Measurements from ENCODE around the gene RAB27A.

The RAB27A gene

DNA sequence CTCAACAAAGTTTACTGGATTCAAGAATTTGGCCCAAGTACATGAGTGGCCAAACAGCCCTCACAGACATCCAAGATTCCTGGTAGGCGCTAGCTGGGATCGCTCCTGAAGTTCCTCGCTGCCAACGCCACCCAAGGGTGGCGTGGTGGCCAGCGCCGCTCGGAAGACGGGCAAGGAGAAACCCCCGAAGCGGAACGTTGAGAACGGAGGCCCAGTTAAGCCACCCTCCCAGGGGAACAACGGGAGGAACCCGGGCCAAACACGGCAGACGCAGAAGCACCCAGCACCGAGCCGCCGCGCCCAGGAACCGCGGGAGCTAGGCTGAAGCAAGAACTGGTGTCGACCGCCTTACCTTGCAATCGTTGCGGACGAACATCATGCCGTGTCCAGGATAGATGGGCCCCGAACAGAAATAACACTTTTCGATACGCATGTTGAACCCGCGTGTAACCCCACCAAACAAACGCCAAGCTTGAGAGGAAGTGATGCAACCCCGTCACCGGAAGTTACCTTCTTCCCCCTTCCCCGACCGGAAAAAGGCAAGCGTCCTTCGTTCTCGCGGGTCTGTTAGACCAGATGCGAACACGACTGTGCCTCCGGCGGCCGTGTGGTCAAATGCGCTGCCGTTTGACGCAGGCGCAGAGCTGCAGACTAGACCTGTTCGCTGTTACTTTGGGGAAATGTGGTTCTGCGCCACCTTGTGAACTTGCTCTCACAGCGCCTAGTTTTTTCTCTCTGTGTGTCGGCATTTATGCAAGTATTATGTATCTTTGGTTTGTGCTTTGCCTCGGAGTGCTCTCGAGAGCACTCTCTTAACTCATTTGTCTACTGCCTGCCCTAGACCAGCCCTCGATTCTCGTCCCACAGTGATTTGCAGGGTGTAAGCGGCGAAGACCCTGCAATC lies 92.9 kb downstream of the RAB27A start, which contains the start of gene RSL24D1 (continued):
- TF ChIP-seq, protein P1, sequence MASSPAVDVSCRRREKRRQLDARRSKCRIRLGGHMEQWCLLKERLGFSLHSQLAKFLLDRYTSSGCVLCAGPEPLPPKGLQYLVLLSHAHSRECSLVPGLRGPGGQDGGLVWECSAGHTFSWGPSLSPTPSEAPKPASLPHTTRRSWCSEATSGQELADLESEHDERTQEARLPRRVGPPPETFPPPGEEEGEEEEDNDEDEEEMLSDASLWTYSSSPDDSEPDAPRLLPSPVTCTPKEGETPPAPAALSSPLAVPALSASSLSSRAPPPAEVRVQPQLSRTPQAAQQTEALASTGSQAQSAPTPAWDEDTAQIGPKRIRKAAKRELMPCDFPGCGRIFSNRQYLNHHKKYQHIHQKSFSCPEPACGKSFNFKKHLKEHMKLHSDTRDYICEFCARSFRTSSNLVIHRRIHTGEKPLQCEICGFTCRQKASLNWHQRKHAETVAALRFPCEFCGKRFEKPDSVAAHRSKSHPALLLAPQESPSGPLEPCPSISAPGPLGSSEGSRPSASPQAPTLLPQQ (tag by site-specific recombination; IDR thresholded peaks at IDR 0.05), result peak; percentile 73; the same call in 1 of the 2 replicates
- TF ChIP-seq, protein P2, sequence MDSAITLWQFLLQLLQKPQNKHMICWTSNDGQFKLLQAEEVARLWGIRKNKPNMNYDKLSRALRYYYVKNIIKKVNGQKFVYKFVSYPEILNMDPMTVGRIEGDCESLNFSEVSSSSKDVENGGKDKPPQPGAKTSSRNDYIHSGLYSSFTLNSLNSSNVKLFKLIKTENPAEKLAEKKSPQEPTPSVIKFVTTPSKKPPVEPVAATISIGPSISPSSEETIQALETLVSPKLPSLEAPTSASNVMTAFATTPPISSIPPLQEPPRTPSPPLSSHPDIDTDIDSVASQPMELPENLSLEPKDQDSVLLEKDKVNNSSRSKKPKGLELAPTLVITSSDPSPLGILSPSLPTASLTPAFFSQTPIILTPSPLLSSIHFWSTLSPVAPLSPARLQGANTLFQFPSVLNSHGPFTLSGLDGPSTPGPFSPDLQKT (IDR thresholded peaks at IDR 0.05; ENCODE audit: borderline replicate concordance, low read depth, low read length), result no peak
- TF ChIP-seq ZNF221 (tag by site-specific recombination; IDR thresholded peaks at IDR 0.05; ENCODE audit: borderline replicate concordance) (no peak), YY2 (tag by site-specific recombination; IDR thresholded peaks at IDR 0.05) (no peak), EGR2 (tag by site-specific recombination; IDR thresholded peaks at IDR 0.05; ENCODE audit: low read depth) (no peak), FEZF1 (tag by site-specific recombination; IDR thresholded peaks at IDR 0.05) (peak; percentile 95), MYNN (tag by site-specific recombination; IDR thresholded peaks at IDR 0.05; ENCODE audit: borderline replicate concordance) (no peak), ZNF2 (tag by site-specific recombination; IDR thresholded peaks at IDR 0.05) (peak; percentile 9; the same call in 1 of the 2 replicates), ZNF600 (tag by site-specific recombination; IDR thresholded peaks at IDR 0.05) (peak; percentile 62), KLF8 (tag by site-specific recombination; IDR thresholded peaks at IDR 0.05) (0 out of 2 replicates have a peak, but pooled peaks have one; percentile 1), RBAK (tag by site-specific recombination; IDR thresholded peaks at IDR 0.05) (no peak), OVOL3 (tag by site-specific recombination; IDR thresholded peaks at IDR 0.05) (no peak), ZNF660 (tag by site-specific recombination; IDR thresholded peaks at IDR 0.05) (peak; percentile 41; the same call in 1 of the 2 replicates), ZNF223 (tag by site-specific recombination; IDR thresholded peaks at IDR 0.05) (no peak), ZNF701 (tag by site-specific recombination; IDR thresholded peaks at IDR 0.05) (no peak), ZNF776 (tag by site-specific recombination; IDR thresholded peaks at IDR 0.05; ENCODE audit: borderline replicate concordance) (no peak), ZNF843 (tag by site-specific recombination; IDR thresholded peaks at IDR 0.05) (no peak), ZNF621 (tag by site-specific recombination; IDR thresholded peaks at IDR 0.05) (no peak), ZNF19 (tag by site-specific recombination; IDR thresholded peaks at IDR 0.05; ENCODE audit: low read depth) (no peak), ZNF501 (tag by site-specific recombination; IDR thresholded peaks at IDR 0.05) (no peak), GFI1B (tag by site-specific recombination; IDR thresholded peaks at IDR 0.05) (0 out of 2 replicates have a peak, but pooled peaks have one; percentile 33), ZXDB (tag by site-specific recombination; IDR thresholded peaks at IDR 0.05) (peak; percentile 47), ZFHX2 (tag by site-specific recombination; conservative IDR thresholded peaks at IDR 0.05) (no peak), ZNF175 (tag by site-specific recombination; IDR thresholded peaks at IDR 0.05) (no peak), ZNF777 (tag by site-specific recombination; IDR thresholded peaks at IDR 0.05; ENCODE audit: borderline replicate concordance) (no peak)
- TF ChIP-seq, protein P3, sequence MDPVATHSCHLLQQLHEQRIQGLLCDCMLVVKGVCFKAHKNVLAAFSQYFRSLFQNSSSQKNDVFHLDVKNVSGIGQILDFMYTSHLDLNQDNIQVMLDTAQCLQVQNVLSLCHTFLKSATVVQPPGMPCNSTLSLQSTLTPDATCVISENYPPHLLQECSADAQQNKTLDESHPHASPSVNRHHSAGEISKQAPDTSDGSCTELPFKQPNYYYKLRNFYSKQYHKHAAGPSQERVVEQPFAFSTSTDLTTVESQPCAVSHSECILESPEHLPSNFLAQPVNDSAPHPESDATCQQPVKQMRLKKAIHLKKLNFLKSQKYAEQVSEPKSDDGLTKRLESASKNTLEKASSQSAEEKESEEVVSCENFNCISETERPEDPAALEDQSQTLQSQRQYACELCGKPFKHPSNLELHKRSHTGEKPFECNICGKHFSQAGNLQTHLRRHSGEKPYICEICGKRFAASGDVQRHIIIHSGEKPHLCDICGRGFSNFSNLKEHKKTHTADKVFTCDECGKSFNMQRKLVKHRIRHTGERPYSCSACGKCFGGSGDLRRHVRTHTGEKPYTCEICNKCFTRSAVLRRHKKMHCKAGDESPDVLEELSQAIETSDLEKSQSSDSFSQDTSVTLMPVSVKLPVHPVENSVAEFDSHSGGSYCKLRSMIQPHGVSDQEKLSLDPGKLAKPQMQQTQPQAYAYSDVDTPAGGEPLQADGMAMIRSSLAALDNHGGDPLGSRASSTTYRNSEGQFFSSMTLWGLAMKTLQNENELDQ (tag by site-specific recombination; IDR thresholded peaks at IDR 0.05; ENCODE audit: low read depth), result no peak
- TF ChIP-seq, protein P4, sequence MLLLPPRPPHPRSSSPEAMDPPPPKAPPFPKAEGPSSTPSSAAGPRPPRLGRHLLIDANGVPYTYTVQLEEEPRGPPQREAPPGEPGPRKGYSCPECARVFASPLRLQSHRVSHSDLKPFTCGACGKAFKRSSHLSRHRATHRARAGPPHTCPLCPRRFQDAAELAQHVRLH (tag by site-specific recombination; IDR thresholded peaks at IDR 0.05), result peak; percentile 100
- TF ChIP-seq, protein P5, sequence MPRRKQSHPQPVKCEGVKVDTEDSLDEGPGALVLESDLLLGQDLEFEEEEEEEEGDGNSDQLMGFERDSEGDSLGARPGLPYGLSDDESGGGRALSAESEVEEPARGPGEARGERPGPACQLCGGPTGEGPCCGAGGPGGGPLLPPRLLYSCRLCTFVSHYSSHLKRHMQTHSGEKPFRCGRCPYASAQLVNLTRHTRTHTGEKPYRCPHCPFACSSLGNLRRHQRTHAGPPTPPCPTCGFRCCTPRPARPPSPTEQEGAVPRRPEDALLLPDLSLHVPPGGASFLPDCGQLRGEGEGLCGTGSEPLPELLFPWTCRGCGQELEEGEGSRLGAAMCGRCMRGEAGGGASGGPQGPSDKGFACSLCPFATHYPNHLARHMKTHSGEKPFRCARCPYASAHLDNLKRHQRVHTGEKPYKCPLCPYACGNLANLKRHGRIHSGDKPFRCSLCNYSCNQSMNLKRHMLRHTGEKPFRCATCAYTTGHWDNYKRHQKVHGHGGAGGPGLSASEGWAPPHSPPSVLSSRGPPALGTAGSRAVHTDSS (tag by site-specific recombination; IDR thresholded peaks at IDR 0.05), result no peak
- TF ChIP-seq, protein P6, sequence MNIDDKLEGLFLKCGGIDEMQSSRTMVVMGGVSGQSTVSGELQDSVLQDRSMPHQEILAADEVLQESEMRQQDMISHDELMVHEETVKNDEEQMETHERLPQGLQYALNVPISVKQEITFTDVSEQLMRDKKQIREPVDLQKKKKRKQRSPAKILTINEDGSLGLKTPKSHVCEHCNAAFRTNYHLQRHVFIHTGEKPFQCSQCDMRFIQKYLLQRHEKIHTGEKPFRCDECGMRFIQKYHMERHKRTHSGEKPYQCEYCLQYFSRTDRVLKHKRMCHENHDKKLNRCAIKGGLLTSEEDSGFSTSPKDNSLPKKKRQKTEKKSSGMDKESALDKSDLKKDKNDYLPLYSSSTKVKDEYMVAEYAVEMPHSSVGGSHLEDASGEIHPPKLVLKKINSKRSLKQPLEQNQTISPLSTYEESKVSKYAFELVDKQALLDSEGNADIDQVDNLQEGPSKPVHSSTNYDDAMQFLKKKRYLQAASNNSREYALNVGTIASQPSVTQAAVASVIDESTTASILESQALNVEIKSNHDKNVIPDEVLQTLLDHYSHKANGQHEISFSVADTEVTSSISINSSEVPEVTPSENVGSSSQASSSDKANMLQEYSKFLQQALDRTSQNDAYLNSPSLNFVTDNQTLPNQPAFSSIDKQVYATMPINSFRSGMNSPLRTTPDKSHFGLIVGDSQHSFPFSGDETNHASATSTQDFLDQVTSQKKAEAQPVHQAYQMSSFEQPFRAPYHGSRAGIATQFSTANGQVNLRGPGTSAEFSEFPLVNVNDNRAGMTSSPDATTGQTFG (tag by site-specific recombination; IDR thresholded peaks at IDR 0.05; ENCODE audit: borderline replicate concordance), result no peak
- TF ChIP-seq, protein P7, sequence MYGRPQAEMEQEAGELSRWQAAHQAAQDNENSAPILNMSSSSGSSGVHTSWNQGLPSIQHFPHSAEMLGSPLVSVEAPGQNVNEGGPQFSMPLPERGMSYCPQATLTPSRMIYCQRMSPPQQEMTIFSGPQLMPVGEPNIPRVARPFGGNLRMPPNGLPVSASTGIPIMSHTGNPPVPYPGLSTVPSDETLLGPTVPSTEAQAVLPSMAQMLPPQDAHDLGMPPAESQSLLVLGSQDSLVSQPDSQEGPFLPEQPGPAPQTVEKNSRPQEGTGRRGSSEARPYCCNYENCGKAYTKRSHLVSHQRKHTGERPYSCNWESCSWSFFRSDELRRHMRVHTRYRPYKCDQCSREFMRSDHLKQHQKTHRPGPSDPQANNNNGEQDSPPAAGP (tag by site-specific recombination; IDR thresholded peaks at IDR 0.05), result no peak
